Stimulated activated CD8-positive, alpha-beta memory T cell treated with anti-CD3 and anti-CD28 coated beads, Interleukin-4, amount 100 ng/mL, for 24 hours (primary cell): ENCODE measurements around the gene ZMAT5.

Experiments used
- DNase-seq: peaks from one replicate; pipeline ENCODE4 v3.0.0-alpha.2; 2020; ENCODE audit warnings: low read depth

ZMAT5 gene

DNA sequence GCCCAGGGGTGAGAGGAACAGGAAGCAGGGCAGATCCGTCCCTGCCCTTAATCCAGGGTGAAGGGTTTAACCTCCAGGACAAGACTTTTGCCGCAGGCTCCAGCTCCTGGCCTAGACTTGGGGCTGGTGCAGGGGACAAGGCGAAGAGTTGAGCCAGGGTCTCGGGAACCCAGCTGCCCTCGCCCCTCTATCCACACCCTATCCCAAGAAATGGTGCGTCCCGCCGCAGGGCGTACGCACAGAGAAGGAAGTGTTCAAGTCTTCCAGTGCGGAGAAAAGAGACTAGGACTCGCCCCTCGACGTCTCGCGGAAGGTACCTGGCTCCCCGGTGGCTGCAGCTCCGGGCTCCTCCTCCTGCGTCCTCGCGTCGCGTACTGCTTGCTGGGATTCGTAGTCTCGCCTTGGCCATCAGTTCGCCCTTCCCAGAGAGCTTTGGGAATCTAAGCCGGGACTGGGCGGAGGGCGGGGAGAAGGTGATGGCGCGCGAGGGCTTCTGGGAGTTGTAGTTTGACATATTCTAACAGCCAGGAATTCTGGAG is at the start of gene ZMAT5:
TSS of gene ZMAT5 (minus strand) at position 376 of the 539 bp plus-strand sequence. CDS start 18,463 bp downstream, outside the sequence.
- peak; percentile 84 for DNase-seq

GRCh38 chr22:29816539-29816938 is 49.7 kb upstream of the ZMAT5 start:
- no peak for DNase-seq

DNA sequence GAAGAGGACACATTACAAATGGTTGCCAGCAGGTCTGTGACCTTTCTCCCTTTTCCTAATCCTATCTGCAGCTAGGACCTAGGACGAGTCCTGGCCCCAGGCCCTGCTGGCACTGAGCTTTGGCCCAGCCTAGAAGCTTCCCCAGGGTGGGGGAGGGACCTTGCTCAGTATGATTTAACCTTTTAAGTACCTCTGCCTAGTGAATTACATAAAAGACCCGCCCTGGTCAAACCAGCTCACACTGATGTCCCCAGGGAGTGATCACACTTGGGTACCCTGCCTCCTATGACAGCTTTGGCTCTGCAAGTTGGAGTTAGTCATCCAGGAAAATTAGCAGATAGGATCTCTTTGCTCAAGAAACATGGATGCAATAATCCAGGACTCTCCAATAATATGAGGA is 49.3 kb upstream of the ZMAT5 start:
- no peak for DNase-seq

- DNase-seq, result no peak
Observed at GRCh38 chr22:29815580-29815979, 48.8 kb upstream of the ZMAT5 start.

- no peak for DNase-seq
Observed at GRCh38 chr22:29814003-29814402, 47.2 kb upstream of the ZMAT5 start.

GRCh38 chr22:29813563-29813962 is 46.8 kb upstream of the ZMAT5 start:
- DNase-seq, result no peak

DNA sequence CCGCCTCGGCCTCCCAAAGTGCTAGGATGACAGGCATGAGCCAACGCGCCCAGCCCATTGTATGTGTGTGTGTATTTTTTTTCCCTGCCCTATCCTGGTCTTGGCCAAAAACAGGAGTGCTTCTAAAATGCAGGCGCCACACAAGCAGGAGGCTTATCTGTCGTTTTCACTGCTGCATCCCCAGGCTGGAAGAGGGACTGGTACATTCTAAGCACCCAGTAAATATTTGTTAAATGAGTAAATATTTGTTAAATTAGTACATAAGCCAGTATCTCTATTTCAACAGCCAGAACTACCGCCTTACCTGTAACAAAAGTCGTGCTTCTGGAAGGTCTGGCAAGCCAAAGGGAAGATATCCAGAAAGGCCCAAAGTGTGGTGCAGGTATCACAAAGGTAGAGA is 46.3 kb upstream of the ZMAT5 start:
- no peak for DNase-seq

DNA sequence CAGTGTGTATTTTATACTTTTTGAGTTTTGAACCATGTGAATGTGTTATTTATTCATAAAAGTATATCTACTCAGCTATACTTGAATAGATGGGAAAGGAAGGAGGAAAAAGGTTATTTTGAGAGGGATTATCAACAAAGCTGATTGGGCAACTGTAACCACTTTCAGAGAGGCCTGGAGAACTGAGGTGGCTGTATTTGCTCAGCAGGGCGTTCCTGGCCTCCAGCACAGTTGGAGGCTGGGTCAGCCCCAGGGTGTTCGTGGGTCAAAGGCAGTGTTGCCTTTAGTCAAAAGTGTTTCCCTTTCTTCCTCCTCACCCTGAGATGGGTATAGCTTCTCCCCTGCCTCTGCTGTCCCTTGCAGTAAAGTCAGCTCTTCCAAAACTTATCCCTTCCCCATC is 44.6 kb upstream of the ZMAT5 start:
- DNase-seq, result no peak

GRCh38 chr22:29810216-29810615 is 43.4 kb upstream of the ZMAT5 start:
- DNase-seq, result no peak

DNA sequence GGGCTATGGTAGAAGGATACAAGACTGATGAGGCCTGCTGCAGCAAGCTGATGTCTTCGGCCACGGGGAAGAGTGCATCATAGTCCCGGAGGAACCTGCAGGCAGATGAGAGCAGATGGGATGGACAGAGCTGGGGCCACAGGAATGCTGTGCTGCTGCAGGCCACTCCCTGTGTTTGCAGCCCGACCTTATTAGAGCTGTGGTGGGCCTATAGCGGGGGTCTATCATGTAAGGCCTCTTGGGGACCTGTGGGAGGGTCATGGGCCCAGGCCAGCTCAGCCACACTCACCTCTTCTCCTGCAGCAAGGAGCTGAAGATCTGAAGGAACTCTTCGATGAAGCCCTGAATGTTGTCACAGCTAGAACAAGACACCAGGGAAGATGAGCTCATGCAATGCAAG is 39.4 kb upstream of the ZMAT5 start:
- DNase-seq, result no peak

GRCh38 chr22:29804985-29805384 is 38.2 kb upstream of the ZMAT5 start:
- no peak for DNase-seq

DNA sequence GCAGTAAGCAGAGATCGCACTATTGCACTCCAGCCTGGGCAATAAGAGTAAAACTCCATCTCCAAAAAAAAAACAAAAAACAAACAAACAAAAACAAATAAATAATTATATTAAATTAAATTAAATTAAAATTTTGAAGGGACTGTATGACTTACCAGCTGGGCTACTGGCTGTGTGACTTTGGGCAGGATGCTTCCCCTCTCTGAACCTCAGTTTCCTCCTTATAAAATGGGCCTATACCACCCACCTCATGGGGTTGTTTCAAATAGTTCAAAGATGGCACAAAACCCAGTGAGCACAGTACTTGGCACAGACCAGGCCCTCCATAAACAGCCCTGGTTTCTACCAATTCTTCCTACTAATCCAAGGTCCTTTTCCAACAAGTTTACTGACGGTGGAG is 36.4 kb upstream of the ZMAT5 start:
- DNase-seq, result no peak

- DNase-seq, result no peak
Observed at GRCh38 chr22:29801796-29802195, 35.0 kb upstream of the ZMAT5 start.

- no peak for DNase-seq
Observed at GRCh38 chr22:29801153-29801552, 34.3 kb upstream of the ZMAT5 start.

- no peak for DNase-seq
Observed at GRCh38 chr22:29799217-29799680, 32.4 kb upstream of the ZMAT5 start.

GRCh38 chr22:29798801-29799200 is 32.0 kb upstream of the ZMAT5 start:
- no peak for DNase-seq

GRCh38 chr22:29798318-29798717 is 31.5 kb upstream of the ZMAT5 start:
- DNase-seq, result no peak

DNA sequence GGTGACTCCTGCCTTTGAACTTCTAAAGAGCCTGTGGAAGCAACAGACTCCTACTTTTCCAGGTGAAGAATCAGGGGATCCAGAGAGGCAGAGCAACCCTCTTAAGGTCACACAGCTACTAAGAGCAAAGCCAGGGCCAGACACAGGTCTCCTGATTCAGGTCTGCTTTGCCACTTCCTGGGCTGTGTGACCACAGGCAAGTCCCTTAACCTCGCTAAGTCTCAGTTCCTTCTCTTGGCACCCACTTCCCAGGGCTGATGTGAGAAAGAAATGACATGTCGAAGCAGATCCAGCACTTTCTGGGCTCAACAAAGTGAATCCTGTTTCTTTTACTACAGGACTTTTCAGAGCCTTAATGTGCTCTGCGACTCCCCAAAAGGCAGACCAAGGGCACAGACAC is 30.5 kb upstream of the ZMAT5 start:
- no peak for DNase-seq

- no peak for DNase-seq
Observed at GRCh38 chr22:29795663-29796062, 28.9 kb upstream of the ZMAT5 start.

DNA sequence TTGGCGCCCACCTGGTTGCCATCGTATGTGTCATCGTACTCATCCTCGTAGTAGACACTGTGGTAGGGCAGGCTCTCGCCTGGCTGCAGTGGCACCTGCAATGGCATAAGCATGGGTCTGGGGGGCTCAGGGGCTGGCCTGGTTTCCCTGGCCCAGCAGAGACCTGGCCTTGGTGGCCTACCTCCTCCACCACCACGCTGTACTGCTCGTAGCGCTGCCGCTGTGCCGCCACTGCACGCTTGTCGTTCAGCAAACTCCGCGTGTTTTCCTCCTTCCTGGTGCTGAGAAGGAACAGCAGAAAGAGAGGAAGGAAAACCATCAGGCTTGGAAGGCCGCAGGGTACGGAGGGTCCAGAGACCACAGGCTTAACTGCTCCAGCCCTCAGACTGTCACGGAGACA is 26.6 kb upstream of the ZMAT5 start:
- no peak for DNase-seq

GRCh38 chr22:29790061-29790460 is 23.3 kb upstream of the ZMAT5 start:
- no peak for DNase-seq

DNA sequence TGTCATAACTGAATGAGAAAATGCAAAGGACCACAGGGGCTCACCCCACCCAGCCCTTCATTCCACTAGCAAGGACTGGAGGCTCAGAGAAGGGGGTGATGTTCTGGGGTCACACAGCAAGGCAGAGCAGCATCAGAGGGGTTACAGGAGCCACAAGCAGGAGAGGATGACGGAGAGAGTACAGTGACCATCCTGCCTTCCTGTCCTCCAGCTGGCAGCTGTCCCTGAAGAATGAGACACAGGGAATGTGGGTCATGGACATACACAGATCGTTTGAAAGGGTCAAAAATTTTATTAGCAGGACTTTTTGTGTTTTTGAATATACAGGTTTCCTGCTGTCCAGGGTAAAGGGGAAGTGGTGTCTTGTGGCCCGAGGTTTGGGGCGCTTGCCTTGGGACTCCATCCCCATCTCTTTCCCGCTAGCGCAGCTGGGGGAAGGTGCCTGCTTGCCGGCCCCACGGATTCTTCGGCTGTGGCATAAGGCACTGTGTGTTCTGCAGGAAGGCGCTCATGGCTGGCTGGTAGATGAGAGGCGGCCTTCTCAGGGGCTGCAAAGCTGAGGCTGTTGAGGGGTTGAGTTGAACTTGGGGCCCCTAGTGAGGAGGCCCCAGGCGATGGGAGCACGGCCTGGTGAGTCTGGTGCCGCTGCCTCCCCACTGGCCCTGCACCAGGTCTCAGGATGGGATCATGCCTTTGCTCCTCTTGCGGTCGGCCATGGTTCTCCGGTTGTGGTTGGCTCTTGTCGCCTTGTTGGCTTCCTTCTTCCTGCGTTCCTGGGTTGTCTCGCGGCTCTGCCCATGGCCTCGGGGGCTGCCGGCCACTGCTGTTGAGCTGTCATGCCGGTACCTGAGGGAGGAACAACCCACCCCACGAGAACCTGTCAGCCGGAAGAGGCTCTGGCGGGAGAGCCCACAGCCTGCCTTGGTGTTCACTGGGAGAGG is 21.8 kb upstream of the ZMAT5 start:
- DNase-seq, result no peak

DNA sequence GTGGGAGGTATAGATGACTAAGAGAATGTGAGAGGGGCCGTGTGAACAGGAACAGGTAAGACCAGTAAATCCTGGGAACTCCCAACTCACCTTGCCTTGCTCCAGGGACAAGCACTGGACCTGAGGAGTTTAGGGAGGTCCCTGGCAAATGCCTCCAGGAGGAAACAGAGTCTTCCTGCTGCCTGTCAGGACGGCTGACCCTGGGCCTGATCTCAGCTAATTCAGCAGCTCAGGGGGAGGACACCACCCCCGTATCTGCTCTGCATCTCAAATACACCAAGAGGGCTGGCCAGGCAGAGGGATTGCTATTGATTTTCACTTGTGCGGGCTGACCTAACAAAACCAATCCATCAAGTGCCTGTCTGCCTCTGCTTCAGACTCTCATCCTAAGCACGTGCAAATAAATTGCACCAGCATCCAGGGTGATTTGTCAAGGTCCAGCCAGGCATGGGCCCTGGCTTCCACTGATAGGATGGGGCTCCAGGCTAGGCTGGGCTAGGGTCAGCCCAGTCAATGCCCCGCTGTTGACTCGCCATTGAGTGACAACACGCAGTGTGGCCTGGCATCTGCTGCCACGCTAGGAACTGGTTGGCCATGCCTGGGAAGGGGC is 20.7 kb upstream of the ZMAT5 start:
- no peak for DNase-seq
